ENCODE data around the gene HMCES. TPM values are rescaled to one million over a fixed set of nuclear protein-coding genes. Genes with fewer than 3 reads are reported as not detected.
A peak's percentile ranks its signal among the peaks of the same experiment; 100 is the strongest.

Gene HMCES
- polyA plus RNA-seq, 1 of the 3 experiments (the other 2 are of a cell fraction), result 32.4 TPM

- peaks cover 14% of the 10 kb centered on the region for H3F3A ChIP-seq (replicated peaks; ENCODE audit: insufficient read depth)
- H2AFZ ChIP-seq (ENCODE audit: low read depth), result no peak overlapping the region
- no peak overlapping the region for H3K27ac ChIP-seq (ENCODE audit: low read depth in 2 of 2, low read length in 1 of 2)
- ChIA-PET CTCF (interaction anchor here (0.8 kb wide), 1 partner anchor 40 kb away, joined by 3 read pairs; no protein-coding TSS in a partner anchor), POLR2A (no interaction called here)
- no peaks in the 10 kb centered on the region for H3K9me2 ChIP-seq
- H3K4me2 ChIP-seq, result no peak overlapping the region
- DNase-seq, result no peak
- H3K9ac ChIP-seq, result no peak overlapping the region
- H3K36me3 ChIP-seq (replicated peaks in 1 of 2; ENCODE audit: control insufficient read depth in 1 of 2, insufficient read depth in 2 of 2, low read length in 1 of 2), result peaks cover 0 to 25% of the 10 kb centered on the region in 2 experiments
- H3K9me3 ChIP-seq, result no peaks in the 10 kb centered on the region; the same call in 1 of the 2 replicates
- H4K20me1 ChIP-seq (ENCODE audit: insufficient read depth), result no peaks in the 10 kb centered on the region
- WGBS (ENCODE audit: low lambda C conversion rate), result 95% methylated on average over 2 of the region's 2 CpGs
- peaks cover 28% of the 10 kb centered on the region for H3K79me2 ChIP-seq (ENCODE audit: insufficient read depth)
- TF ChIP-seq YY1 (IDR thresholded peaks at IDR 0.05; ENCODE audit: low read depth), result no peak
- no peak for TF ChIP-seq USF1 (IDR thresholded peaks at IDR 0.05; ENCODE audit: borderline replicate concordance, low read depth)
- TF ChIP-seq TEAD4 (IDR thresholded peaks at IDR 0.05; ENCODE audit: borderline replicate concordance, insufficient read depth), result no peak
- TF ChIP-seq, protein P1, sequence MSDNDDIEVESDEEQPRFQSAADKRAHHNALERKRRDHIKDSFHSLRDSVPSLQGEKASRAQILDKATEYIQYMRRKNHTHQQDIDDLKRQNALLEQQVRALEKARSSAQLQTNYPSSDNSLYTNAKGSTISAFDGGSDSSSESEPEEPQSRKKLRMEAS (IDR thresholded peaks at IDR 0.05; ENCODE audit: low read depth), result no peak
- TF ChIP-seq POLR2AphosphoS5 (IDR thresholded peaks at IDR 0.05; ENCODE audit: low read depth, low read length), result no peak
- TF ChIP-seq TAF1 (IDR thresholded peaks at IDR 0.05; ENCODE audit: borderline replicate concordance, low read depth, low read length), result no peak
- TF ChIP-seq ELF1 (IDR thresholded peaks at IDR 0.05), result no peak
- no peak for TF ChIP-seq MXI1 (IDR thresholded peaks at IDR 0.05; ENCODE audit: low read depth, low read length)
- no peak for TF ChIP-seq JUND (IDR thresholded peaks at IDR 0.05)
- H3K4me1 ChIP-seq (ENCODE audit: control insufficient read depth in 1 of 2, insufficient read depth in 2 of 2, low read depth in 1 of 2, low read length in 1 of 2), result no peaks in the 10 kb centered on the region
- no peak overlapping the region for H3K4me3 ChIP-seq (ENCODE audit: low read depth in 2 of 2, low read length in 1 of 2)
- no peaks in the 10 kb centered on the region for H3K27me3 ChIP-seq (ENCODE audit: insufficient read depth)
These were observed 7.4 kb downstream of the HMCES start for GRCh38 chr3:129286081-129286480.

DNA sequence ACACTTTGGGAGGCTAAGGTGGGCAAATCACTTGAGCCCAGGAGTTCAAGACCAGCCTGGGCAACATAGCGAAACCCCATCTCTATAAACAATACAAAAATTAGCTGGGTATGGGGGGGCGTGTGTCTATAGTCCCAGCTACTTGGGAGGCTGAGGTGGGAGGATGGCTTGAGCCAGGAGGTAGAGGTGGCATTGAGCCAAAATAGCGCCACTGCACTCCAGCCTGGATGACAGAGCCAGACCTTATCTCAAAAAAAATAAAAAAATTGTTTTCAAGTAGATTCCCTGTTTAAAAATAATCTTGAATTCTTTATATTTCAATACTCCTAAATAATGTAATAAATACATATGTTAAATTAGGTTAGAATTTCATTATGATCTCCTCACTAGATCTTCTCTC lies 9.8 kb downstream of the HMCES start:
- 98% methylated on average over 3 of the region's 3 CpGs for WGBS (ENCODE audit: low lambda C conversion rate)
- Histone ChIP-seq H3K4me2 (no peak overlapping the region), H3K4me3 (ENCODE audit: low read depth in 2 of 2, low read length in 1 of 2) (no peak overlapping the region), H4K20me1 (ENCODE audit: insufficient read depth) (no peaks in the 10 kb centered on the region), H3K9me3 (no peaks in the 10 kb centered on the region), H3K27me3 (ENCODE audit: insufficient read depth) (no peaks in the 10 kb centered on the region), H3K27ac (ENCODE audit: low read depth in 2 of 2, low read length in 1 of 2) (0 out of 4 replicates have a peak overlapping the region, but pooled peaks of 1 of the 2 experiments have one; percentile 24), H3K4me1 (ENCODE audit: control insufficient read depth in 1 of 2, insufficient read depth in 2 of 2, low read depth in 1 of 2, low read length in 1 of 2) (peaks cover 0 to 4% of the 10 kb centered on the region in 2 experiments; a peak in 1 of 4 replicates), H3K36me3 (replicated peaks in 1 of 2; ENCODE audit: control insufficient read depth in 1 of 2, insufficient read depth in 2 of 2, low read length in 1 of 2) (peaks cover 3 to 32% of the 10 kb centered on the region in 2 experiments), H3K9ac (no peak overlapping the region), H3K79me2 (ENCODE audit: insufficient read depth) (peaks cover 15% of the 10 kb centered on the region), H2AFZ (ENCODE audit: low read depth) (no peak overlapping the region), H3F3A (replicated peaks; ENCODE audit: insufficient read depth) (peaks cover 11% of the 10 kb centered on the region), H3K9me2 (no peaks in the 10 kb centered on the region)
- no peak for DNase-seq
- ChIA-PET CTCF (interaction anchor here (1.3 to 1.4 kb wide), 2 partner anchors 9 to 28 kb away, joined by 3 to 5 read pairs; a partner anchor contains a TSS), POLR2A (no interaction called here)
- no peak for TF ChIP-seq TAF1 (IDR thresholded peaks at IDR 0.05; ENCODE audit: borderline replicate concordance, low read depth, low read length)
- no peak for TF ChIP-seq MEF2A (IDR thresholded peaks at IDR 0.05; ENCODE audit: borderline replicate concordance, low read depth)
- no peak for TF ChIP-seq FOSL2 (IDR thresholded peaks at IDR 0.05; ENCODE audit: borderline replicate concordance, low read depth)
- no peak for TF ChIP-seq FOXM1 (IDR thresholded peaks at IDR 0.05; ENCODE audit: low read depth)
- no peak for TF ChIP-seq EZH2phosphoT487 (IDR thresholded peaks at IDR 0.05; ENCODE audit: borderline replicate concordance, low read depth)
- TF ChIP-seq RAD21 (IDR thresholded peaks at IDR 0.05; ENCODE audit: low read length), result no peak
- TF ChIP-seq, protein P2, sequence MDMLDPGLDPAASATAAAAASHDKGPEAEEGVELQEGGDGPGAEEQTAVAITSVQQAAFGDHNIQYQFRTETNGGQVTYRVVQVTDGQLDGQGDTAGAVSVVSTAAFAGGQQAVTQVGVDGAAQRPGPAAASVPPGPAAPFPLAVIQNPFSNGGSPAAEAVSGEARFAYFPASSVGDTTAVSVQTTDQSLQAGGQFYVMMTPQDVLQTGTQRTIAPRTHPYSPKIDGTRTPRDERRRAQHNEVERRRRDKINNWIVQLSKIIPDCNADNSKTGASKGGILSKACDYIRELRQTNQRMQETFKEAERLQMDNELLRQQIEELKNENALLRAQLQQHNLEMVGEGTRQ (IDR thresholded peaks at IDR 0.05; ENCODE audit: borderline replicate concordance, low read depth, low read length), result no peak
